ENCODE results near the gene MRPL53. TPM values are rescaled to one million over a fixed set of nuclear protein-coding genes. Genes with fewer than 3 reads are reported as not detected.
A peak's percentile ranks its signal among the peaks of the same experiment; 100 is the strongest.

The MRPL53 gene
- total and polyA plus RNA-seq, 2 of the 13 experiments (the other 11 are each of a cell fraction or from before 2014, with no cell fraction given): 34.3 to 51.9 TPM

GRCh38 chr2:74496997-74497776 lies 24.7 kb upstream of the MRPL53 start (continued):
- TF ChIP-seq GPBP1L1 (CRISPR knock-in tag; IDR thresholded peaks at IDR 0.05): no peak
- TF ChIP-seq ZNF678 (CRISPR knock-in tag; IDR thresholded peaks at IDR 0.05): no peak
- TF ChIP-seq ZBTB38 (CRISPR knock-in tag; IDR thresholded peaks at IDR 0.05): no peak
- no peak for TF ChIP-seq IKZF4 (CRISPR knock-in tag; IDR thresholded peaks at IDR 0.05; ENCODE audit: borderline replicate concordance, low read depth, not compliant biosample characterization)
- peak; percentile 66; the same call in 1 of the 2 replicates for TF ChIP-seq ZNF749 (CRISPR knock-in tag; IDR thresholded peaks at IDR 0.05; ENCODE audit: borderline replicate concordance)
- peak; percentile 41; the same call in 1 of the 2 replicates for TF ChIP-seq ZNF747 (CRISPR knock-in tag; IDR thresholded peaks at IDR 0.05; ENCODE audit: borderline replicate concordance)
- TF ChIP-seq, protein P1, sequence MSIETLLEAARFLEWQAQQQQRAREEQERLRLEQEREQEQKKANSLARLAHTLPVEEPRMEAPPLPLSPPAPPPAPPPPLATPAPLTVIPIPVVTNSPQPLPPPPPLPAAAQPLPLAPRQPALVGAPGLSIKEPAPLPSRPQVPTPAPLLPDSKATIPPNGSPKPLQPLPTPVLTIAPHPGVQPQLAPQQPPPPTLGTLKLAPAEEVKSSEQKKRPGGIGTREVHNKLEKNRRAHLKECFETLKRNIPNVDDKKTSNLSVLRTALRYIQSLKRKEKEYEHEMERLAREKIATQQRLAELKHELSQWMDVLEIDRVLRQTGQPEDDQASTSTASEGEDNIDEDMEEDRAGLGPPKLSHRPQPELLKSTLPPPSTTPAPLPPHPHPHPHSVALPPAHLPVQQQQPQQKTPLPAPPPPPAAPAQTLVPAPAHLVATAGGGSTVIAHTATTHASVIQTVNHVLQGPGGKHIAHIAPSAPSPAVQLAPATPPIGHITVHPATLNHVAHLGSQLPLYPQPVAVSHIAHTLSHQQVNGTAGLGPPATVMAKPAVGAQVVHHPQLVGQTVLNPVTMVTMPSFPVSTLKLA (IDR thresholded peaks at IDR 0.05): no peak
- no peak for TF ChIP-seq ZNF580 (CRISPR knock-in tag; IDR thresholded peaks at IDR 0.05; ENCODE audit: borderline replicate concordance, low read depth)
- TF ChIP-seq ZNF709 (CRISPR knock-in tag; IDR thresholded peaks at IDR 0.05): no peak
- TF ChIP-seq ZNF563 (CRISPR knock-in tag; IDR thresholded peaks at IDR 0.05): no peak
- no peak; the same call in 1 of the 2 replicates for TF ChIP-seq ZNF615 (CRISPR knock-in tag; IDR thresholded peaks at IDR 0.05; ENCODE audit: borderline replicate concordance)
- TF ChIP-seq CBX1 (IDR thresholded peaks at IDR 0.05; ENCODE audit: low read depth): no peak
- TF ChIP-seq HMG20A (CRISPR knock-in tag; IDR thresholded peaks at IDR 0.05; ENCODE audit: borderline replicate concordance): no peak
- TF ChIP-seq RELA (CRISPR knock-in tag; IDR thresholded peaks at IDR 0.05): no peak
- no peak for TF ChIP-seq TRAFD1 (CRISPR knock-in tag; IDR thresholded peaks at IDR 0.05; ENCODE audit: borderline replicate concordance)
- no peak for TF ChIP-seq XBP1 (CRISPR knock-in tag; IDR thresholded peaks at IDR 0.05)
- TF ChIP-seq MEIS2 (CRISPR knock-in tag; IDR thresholded peaks at IDR 0.05): peak; percentile 11; the same call in 1 of the 2 replicates
- TF ChIP-seq HNF4A (CRISPR knock-in tag; IDR thresholded peaks at IDR 0.05): peak; percentile 82
- TF ChIP-seq CC2D1A (CRISPR knock-in tag; IDR thresholded peaks at IDR 0.05): no peak
- no peak for TF ChIP-seq CHCHD3 (CRISPR knock-in tag; IDR thresholded peaks at IDR 0.05)
- TF ChIP-seq SNRNP70 (IDR thresholded peaks at IDR 0.05; ENCODE audit: low read depth, low read length): no peak
- no peak for TF ChIP-seq MZF1 (CRISPR knock-in tag; IDR thresholded peaks at IDR 0.05; ENCODE audit: borderline replicate concordance)

Data from HepG2 (cell line).